Esophagus muscularis mucosa (tissue), 4 donors: ENCODE measurements around the gene MOCOS. TPM values are rescaled to one million over a fixed set of nuclear protein-coding genes. Genes with fewer than 3 reads are reported as not detected.

ENCODE experiments used
- DNase-seq: peaks from one replicate; pipeline ENCODE4 v3.0.0-alpha.2; 2017; ENCODE audit errors: extremely low spot score
- H3K27ac ChIP-seq, 4 donors: fragments of 200-600 bp; sonication (generic); replicated peaks in 1 of 4; 1 replicate in 3 of 4; 2 replicates in 1 of 4; pipeline ENCODE4 v1.5.1; 2016 to 2019; ENCODE audit warnings: mild to moderate bottlenecking in 1 of 4
- H3K27me3 ChIP-seq, 4 donors: fragments of 200-600 bp; sonication (generic); one replicate each; pipeline versions ENCODE4 v1.5.1 to v1.6.0; 2016 to 2019
- H3K36me3 ChIP-seq, 4 donors: fragments of 200-600 bp; sonication (generic); one replicate each; pipeline ENCODE4 v1.5.1; 2016 to 2019
- H3K4me1 ChIP-seq, 4 donors: fragments of 200-600 bp; sonication (generic); one replicate each; pipeline ENCODE4 v1.5.1; 2016 to 2019
- H3K4me3 ChIP-seq, 4 donors: fragments of 200-600 bp; sonication (generic); 1 replicate in 2 of 4; 2 replicates in 2 of 4; pipeline ENCODE4 v1.5.1; 2016 to 2019; ENCODE audit warnings: mild to moderate bottlenecking in 4 of 4, moderate library complexity in 1 of 4
- H3K9me3 ChIP-seq, 4 donors: fragments of 200-600 bp; sonication (generic); 1 replicate in 3 of 4; 2 replicates in 1 of 4; pipeline ENCODE4 v1.5.1; 2016 to 2019
- EP300 ChIP-seq: sonication (generic); formaldehyde crosslinking; IDR thresholded peaks from one replicate; pipeline ENCODE4 v1.6.1; 2017; ENCODE audit warnings: antibody characterized with exemption
- POLR2A ChIP-seq: fragments of 450-650 bp; IDR thresholded peaks from one replicate; pipeline ENCODE4 v1.6.1; 2017; ENCODE audit warnings: antibody characterized with exemption, moderate library complexity, mild to moderate bottlenecking, low read depth
- POLR2AphosphoS5 ChIP-seq, 2 donors: sonication (generic); formaldehyde crosslinking; IDR thresholded peaks; one replicate each; pipeline ENCODE4 v1.6.1; 2017; ENCODE audit warnings: antibody characterized with exemption in 2 of 2
- WGBS: methylation state at CpG from one replicate; pipeline ENCODE4 v1.1.5; 2018; 5-methylcytosine and 5-hydroxymethylcytosine counted together
- intact Hi-C: fragments of 100-400 bp; cut with DNase I; formaldehyde crosslinking; loops from one replicate; pipeline ENCODE4 v1.15.1; 2023
- total RNA-seq, 4 donors: library from RNA; depleted of rRNA; stranded (reverse); fragments of >200 nt; gene quantifications; one replicate each; pipeline versions ENCODE4 v1.1.0 to v1.2.1, GENCODE V29; 2016
- TF ChIP-seq, protein P1 (sequence below), 3 experiments: fragments of 200-600 bp in 2 of 3; fragments of 450-650 bp in 1 of 3; sonication (generic) in 2 of 3; IDR thresholded peaks; one replicate each; pipeline ENCODE4 v1.5.1; 2017 to 2019; ENCODE audit warnings: antibody characterized with exemption in 3 of 3, mild to moderate bottlenecking in 2 of 3, moderate library complexity in 1 of 3

MOCOS gene, protein sequence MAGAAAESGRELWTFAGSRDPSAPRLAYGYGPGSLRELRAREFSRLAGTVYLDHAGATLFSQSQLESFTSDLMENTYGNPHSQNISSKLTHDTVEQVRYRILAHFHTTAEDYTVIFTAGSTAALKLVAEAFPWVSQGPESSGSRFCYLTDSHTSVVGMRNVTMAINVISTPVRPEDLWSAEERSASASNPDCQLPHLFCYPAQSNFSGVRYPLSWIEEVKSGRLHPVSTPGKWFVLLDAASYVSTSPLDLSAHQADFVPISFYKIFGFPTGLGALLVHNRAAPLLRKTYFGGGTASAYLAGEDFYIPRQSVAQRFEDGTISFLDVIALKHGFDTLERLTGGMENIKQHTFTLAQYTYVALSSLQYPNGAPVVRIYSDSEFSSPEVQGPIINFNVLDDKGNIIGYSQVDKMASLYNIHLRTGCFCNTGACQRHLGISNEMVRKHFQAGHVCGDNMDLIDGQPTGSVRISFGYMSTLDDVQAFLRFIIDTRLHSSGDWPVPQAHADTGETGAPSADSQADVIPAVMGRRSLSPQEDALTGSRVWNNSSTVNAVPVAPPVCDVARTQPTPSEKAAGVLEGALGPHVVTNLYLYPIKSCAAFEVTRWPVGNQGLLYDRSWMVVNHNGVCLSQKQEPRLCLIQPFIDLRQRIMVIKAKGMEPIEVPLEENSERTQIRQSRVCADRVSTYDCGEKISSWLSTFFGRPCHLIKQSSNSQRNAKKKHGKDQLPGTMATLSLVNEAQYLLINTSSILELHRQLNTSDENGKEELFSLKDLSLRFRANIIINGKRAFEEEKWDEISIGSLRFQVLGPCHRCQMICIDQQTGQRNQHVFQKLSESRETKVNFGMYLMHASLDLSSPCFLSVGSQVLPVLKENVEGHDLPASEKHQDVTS
- 1 to 10 TPM in 3 of 4 donors, under 1 TPM in 1; 0.98 to 1.7 (median 1.4) TPM for total RNA-seq

DNA sequence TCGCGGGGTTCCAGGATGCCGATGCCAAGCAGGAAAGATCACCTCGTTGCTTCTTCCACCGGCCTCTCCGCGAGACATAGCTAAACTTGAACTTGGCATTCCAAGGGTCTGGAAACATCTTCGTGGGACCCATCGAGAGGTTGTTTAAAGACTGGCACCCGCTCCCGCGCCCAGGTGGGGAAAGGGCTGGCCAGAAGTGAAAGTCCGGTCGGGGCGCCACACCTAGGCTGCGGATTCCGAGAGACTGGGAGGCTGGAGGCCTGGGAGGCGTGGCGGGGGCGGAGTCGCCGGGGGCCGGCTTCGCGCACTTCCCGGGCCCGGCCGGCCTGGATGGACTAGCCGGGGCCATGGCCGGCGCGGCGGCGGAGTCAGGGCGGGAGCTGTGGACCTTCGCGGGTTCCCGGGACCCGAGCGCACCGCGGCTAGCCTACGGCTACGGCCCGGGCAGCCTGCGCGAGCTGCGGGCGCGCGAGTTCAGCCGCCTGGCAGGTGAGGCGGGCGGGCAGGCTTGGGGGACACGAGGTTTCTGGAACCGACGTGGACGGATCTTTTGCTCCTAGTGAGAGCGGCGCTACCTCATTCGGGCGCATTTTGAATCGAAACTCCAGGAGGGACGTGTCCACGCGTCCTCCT lies at the start of gene MOCOS:
Gene MOCOS (plus strand): TSS at position 305 of the 633 bp plus-strand sequence. CDS start 43 bp downstream, at position 348.
- TF ChIP-seq, protein P1, sequence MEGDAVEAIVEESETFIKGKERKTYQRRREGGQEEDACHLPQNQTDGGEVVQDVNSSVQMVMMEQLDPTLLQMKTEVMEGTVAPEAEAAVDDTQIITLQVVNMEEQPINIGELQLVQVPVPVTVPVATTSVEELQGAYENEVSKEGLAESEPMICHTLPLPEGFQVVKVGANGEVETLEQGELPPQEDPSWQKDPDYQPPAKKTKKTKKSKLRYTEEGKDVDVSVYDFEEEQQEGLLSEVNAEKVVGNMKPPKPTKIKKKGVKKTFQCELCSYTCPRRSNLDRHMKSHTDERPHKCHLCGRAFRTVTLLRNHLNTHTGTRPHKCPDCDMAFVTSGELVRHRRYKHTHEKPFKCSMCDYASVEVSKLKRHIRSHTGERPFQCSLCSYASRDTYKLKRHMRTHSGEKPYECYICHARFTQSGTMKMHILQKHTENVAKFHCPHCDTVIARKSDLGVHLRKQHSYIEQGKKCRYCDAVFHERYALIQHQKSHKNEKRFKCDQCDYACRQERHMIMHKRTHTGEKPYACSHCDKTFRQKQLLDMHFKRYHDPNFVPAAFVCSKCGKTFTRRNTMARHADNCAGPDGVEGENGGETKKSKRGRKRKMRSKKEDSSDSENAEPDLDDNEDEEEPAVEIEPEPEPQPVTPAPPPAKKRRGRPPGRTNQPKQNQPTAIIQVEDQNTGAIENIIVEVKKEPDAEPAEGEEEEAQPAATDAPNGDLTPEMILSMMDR (IDR thresholded peaks at IDR 0.05): no peak
- TF ChIP-seq EP300 (no peak), POLR2AphosphoS5 (IDR thresholded peaks at IDR 0.05) (peak; percentile 20 to 32)
- Histone ChIP-seq H3K36me3 (no peaks in the 10 kb centered on the region), H3K27me3 (no peaks in the 10 kb centered on the region), H3K4me1 (peaks cover 8 to 23% (median 19%) of the 10 kb centered on the region in 4 donors), H3K4me3 (peak within 1 kb of the TSS; percentile 67 to 80 (median 71)), H3K27ac (peak within 1 kb of the TSS; percentile 16 to 47 (median 32)), H3K9me3 (no peaks in the 10 kb centered on the region)
- WGBS: 0% methylated on average over 22 of the region's 66 CpGs
- DNase-seq: peak; percentile 92
- intact Hi-C loops: no loop called here

DNA sequence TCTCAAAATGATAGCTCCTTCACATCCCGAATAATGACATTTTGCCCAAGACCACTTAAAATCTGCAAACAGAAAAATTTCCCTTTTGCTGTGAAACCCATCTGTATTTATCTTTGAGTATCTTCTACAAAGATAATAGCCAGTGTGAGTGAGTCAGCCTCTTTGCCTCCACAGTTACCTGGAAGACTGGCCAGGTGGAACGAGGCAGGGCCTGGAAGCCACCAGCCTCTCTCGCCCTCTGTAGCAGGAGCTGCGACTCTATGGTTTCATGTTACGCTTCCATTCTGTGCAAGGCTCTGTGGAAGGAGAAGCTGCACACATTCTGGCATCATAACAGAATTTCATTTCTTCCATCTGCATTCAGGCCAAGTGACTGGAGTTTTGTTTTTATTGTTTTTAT lies 48.1 kb upstream of the MOCOS start:
- intact Hi-C loops: loop anchor here (10.0 kb wide), 1 partner anchor 114 kb away; no protein-coding TSS in a partner anchor
- H3K27ac ChIP-seq: no peak overlapping the region
- no peak for TF ChIP-seq EP300
- no peak for TF ChIP-seq POLR2AphosphoS5 (IDR thresholded peaks at IDR 0.05)
- TF ChIP-seq, protein P1 (IDR thresholded peaks at IDR 0.05): no peak
- no peak for TF ChIP-seq POLR2A

DNA sequence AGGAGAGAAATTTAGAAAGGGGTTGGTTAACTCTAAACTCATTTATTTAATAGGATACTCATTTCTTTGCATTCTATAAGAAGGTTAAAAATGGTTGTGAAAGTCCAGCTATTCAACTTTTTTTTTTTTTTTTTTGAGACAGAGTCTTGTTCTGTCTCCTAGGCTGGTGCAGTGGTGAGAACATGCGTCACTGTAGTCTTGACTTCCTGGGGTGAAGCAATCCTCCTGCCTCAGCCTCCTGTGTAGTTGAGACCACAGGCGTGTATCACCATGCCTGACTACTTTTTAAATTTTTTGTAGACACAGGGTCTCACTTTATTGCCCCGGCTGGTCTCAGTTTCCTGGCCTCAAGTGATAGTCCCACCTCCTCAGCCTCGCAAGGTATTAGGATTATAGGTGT lies 45.7 kb upstream of the MOCOS start:
- Histone ChIP-seq H3K9me3 (no peaks in the 10 kb centered on the region), H3K4me1 (no peaks in the 10 kb centered on the region), H3K4me3 (no peak overlapping the region), H3K27me3 (no peaks in the 10 kb centered on the region), H3K27ac (no peak overlapping the region), H3K36me3 (peaks cover 51 to 100% (median 87%) of the 10 kb centered on the region in 4 donors)
- TF ChIP-seq POLR2AphosphoS5 (IDR thresholded peaks at IDR 0.05): no peak
- no peak for TF ChIP-seq POLR2A
- TF ChIP-seq, protein P1 (IDR thresholded peaks at IDR 0.05): no peak
- TF ChIP-seq EP300: no peak
- intact Hi-C loops: no loop called here
- no peak for DNase-seq
- WGBS: 97% methylated on average over 4 of the region's 4 CpGs

More for the DNA sequence above, 48.1 kb upstream of the MOCOS start:
- H3K4me3 ChIP-seq: no peak overlapping the region
- H3K4me1 ChIP-seq: peaks cover 0 to under 1% (median 0%) of the 10 kb centered on the region in 4 donors
- H3K27me3 ChIP-seq: no peaks in the 10 kb centered on the region
- H3K36me3 ChIP-seq: peaks cover 34 to 89% (median 71%) of the 10 kb centered on the region in 4 donors
- H3K9me3 ChIP-seq: no peaks in the 10 kb centered on the region
- 89% methylated on average over 5 of the region's 5 CpGs for WGBS
- no peak for DNase-seq

DNA sequence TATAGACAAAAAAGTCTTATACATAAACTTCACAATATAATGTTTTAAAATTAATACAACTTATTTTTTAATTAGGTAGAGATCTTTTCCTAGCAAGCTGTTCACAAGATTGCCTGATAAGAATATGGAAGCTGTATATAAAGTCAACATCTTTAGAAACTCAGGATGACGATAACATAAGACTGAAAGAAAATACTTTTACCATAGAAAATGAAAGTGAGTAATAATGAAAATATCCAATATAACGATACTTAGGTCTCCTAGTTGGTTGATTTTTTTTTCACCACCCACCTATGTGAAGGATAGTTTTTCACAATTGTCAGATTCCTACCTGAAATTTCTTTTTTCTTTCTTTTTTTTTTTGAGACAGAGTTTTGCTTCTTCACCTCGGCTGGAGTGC lies 44.5 kb upstream of the MOCOS start:
- Histone ChIP-seq H3K36me3 (peaks cover 52 to 100% (median 87%) of the 10 kb centered on the region in 4 donors), H3K4me1 (no peaks in the 10 kb centered on the region), H3K27ac (no peak overlapping the region), H3K4me3 (no peak overlapping the region), H3K9me3 (no peaks in the 10 kb centered on the region), H3K27me3 (no peaks in the 10 kb centered on the region)
- 89% methylated on average over 3 of the region's 3 CpGs for WGBS
- no peak for TF ChIP-seq POLR2A
- TF ChIP-seq, protein P1 (IDR thresholded peaks at IDR 0.05): no peak
- TF ChIP-seq POLR2AphosphoS5 (IDR thresholded peaks at IDR 0.05): no peak
- TF ChIP-seq EP300: no peak
- intact Hi-C loops: no loop called here
- DNase-seq: no peak
